CD8-positive, alpha-beta memory T cell (primary cell): ENCODE measurements around the gene UQCR10. TPM values are rescaled to one million over a fixed set of nuclear protein-coding genes. Genes with fewer than 3 reads are reported as not detected.

Source experiments
- CTCF ChIA-PET: fragments of 350-600 bp; sonication (Branson Sonifier 250); formaldehyde crosslinking; loops from one replicate; lab custom pipeline; 2021; ENCODE audit warnings: antibody characterized with exemption; lab: Charles Lee
- POLR2A ChIA-PET: fragments of 350-600 bp; sonication (Branson Sonifier 250); formaldehyde crosslinking; loops from one replicate; lab custom pipeline; 2021; ENCODE audit warnings: antibody characterized with exemption; lab: Charles Lee
- DNase-seq, 5 donors: peaks; one replicate each; pipeline versions ENCODE4 v3.0.0 to v3.0.0-alpha.2; 2020 to 2022; ENCODE audit warnings: mixed read lengths in 1 of 5
- H3K27ac ChIP-seq: one replicate; pipeline ENCODE4 v1.7.0; 2013; ENCODE audit warnings: low read depth, mild to moderate bottlenecking, low read length, moderate library complexity
- H3K27me3 ChIP-seq: 2 replicates; pipeline ENCODE4 v1.7.0; 2013; ENCODE audit warnings: low read length, mild to moderate bottlenecking; ENCODE audit not compliant: insufficient read depth, poor library complexity, severe bottlenecking
- H3K36me3 ChIP-seq: 2 replicates; pipeline ENCODE4 v1.7.0; 2013; ENCODE audit warnings: mild to moderate bottlenecking, low read length, moderate library complexity; ENCODE audit not compliant: insufficient read depth
- H3K4me1 ChIP-seq: 2 replicates; pipeline ENCODE4 v1.7.0; 2013; ENCODE audit warnings: mild to moderate bottlenecking, low read length, moderate library complexity; ENCODE audit not compliant: insufficient read depth
- H3K4me3 ChIP-seq: 2 replicates; pipeline ENCODE4 v1.7.0; 2013; ENCODE audit warnings: mild to moderate bottlenecking, low read length
- H3K9me3 ChIP-seq: 2 replicates; pipeline ENCODE4 v1.7.0; 2013; ENCODE audit warnings: mild to moderate bottlenecking, low read length
- H3K27ac Mint-ChIP-seq, 8 donors: one replicate each; pipeline ENCODE4 v1.8.0; 2020 to 2021; ENCODE audit warnings: mixed read lengths in 8 of 8, mild to moderate bottlenecking in 6 of 8, inconsistent platforms in 3 of 8, moderate library complexity in 3 of 8
- H3K27me3 Mint-ChIP-seq, 2 donors: one replicate each; pipeline ENCODE4 v1.8.0; 2020 to 2021; ENCODE audit warnings: mixed read lengths in 2 of 2, mild to moderate bottlenecking in 1 of 2, moderate library complexity in 1 of 2
- H3K36me3 Mint-ChIP-seq, 3 donors: one replicate each; pipeline ENCODE4 v1.8.0; 2020 to 2021; ENCODE audit warnings: mixed read lengths in 3 of 3, inconsistent platforms in 1 of 3, mild to moderate bottlenecking in 1 of 3
- H3K4me1 Mint-ChIP-seq, 3 donors: one replicate each; pipeline ENCODE4 v1.8.0; 2020 to 2021; ENCODE audit warnings: mixed read lengths in 3 of 3, inconsistent platforms in 1 of 3, mild to moderate bottlenecking in 1 of 3
- H3K4me3 Mint-ChIP-seq, 7 donors: one replicate each; pipeline ENCODE4 v1.8.0; 2020 to 2021; ENCODE audit warnings: mixed read lengths in 7 of 7, mild to moderate bottlenecking in 6 of 7, moderate library complexity in 4 of 7, inconsistent platforms in 2 of 7
- H3K9me3 Mint-ChIP-seq, 5 donors: one replicate each; pipeline ENCODE4 v1.8.0; 2020 to 2022; ENCODE audit warnings: mixed read lengths in 5 of 5, mild to moderate bottlenecking in 3 of 5, moderate library complexity in 2 of 5, inconsistent platforms in 1 of 5
- polyA plus RNA-seq: library from polyadenylated mRNA; unstranded; fragments of 300-500 nt; fragmentation: Illumina TruSeq; gene quantifications from one replicate; pipeline ENCODE4 v1.2.3, GENCODE V29; 2021
- total RNA-seq, 2 experiments: library from RNA; stranded (reverse); gene quantifications; one replicate each; pipeline ENCODE4 v1.2.3, GENCODE V29; 2021

UQCR10 gene
- total and polyA plus RNA-seq, 3 experiments from 2014 or later, result 114 to 307 (median 121) TPM

DNA sequence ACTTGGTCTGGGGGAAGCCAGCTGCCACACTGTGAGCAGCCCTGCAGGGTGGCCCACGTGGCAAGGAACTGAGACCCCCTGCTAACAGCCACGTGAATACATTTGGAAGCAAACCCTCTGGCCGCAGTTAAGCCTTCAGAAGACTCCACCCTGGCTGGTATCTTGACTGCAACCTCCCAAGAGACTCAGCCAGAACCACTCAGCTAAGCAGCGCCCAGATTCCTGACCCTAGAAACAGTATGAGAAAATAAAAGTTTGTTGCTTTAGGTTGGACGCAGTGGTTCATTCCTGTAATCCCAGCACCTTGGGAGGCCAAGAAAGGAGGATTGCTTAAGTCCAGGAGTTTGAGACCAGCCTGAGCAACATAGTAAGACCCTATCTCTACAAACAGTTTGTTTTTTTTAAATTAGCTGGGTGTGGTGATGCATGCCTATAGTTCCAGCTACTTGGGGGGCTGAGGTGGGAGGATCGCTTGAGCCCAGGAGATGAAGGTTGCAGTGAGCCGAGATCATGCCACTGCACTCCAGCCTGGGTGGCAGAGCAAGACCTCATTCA, 9.0 kb upstream of the UQCR10 start:
- Histone ChIP-seq H3K27ac (no peak overlapping the region), H3K4me3 (no peak overlapping the region), H3K4me1 (no peaks in the 10 kb centered on the region), H3K9me3 (no peaks in the 10 kb centered on the region), H3K36me3 (no peaks in the 10 kb centered on the region), H3K27me3 (no peaks in the 10 kb centered on the region)
- ChIA-PET POLR2A (no interaction called here), CTCF (no interaction called here)
- no peaks in the 10 kb centered on the region for H3K9me3 Mint-ChIP-seq
- H3K27me3 Mint-ChIP-seq, result no peaks in the 10 kb centered on the region
- DNase-seq, result no peak
- H3K27ac Mint-ChIP-seq, result no peak overlapping the region
- no peak overlapping the region for H3K4me3 Mint-ChIP-seq
- H3K36me3 Mint-ChIP-seq, result peaks cover 0 to 10% (median 0%) of the 10 kb centered on the region in 3 donors
- peaks cover 0 to 3% (median 2%) of the 10 kb centered on the region in 3 donors for H3K4me1 Mint-ChIP-seq

DNA sequence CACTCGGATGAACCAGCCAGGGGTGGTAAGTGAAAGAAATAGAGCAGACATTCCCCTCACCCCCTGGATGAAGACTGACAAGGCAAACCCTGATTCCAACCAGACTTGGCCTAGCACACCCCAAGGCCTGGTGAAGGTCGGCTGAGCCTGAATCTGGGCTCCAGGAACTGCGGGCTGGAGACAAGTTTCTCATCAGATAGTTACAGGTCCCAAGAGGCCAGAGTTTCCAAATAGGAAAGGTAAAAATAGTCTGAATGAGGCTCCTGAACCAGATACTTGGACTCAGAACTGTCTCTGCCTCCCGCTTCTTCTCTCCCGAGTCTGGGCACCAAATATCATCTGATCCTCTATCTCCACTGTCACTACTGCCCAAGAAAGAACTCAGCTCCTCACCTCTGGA, 8.2 kb upstream of the UQCR10 start:
- Histone ChIP-seq H3K36me3 (no peaks in the 10 kb centered on the region), H3K4me3 (no peak overlapping the region), H3K27me3 (no peaks in the 10 kb centered on the region), H3K27ac (no peak overlapping the region), H3K9me3 (no peaks in the 10 kb centered on the region), H3K4me1 (no peaks in the 10 kb centered on the region)
- no peaks in the 10 kb centered on the region for H3K27me3 Mint-ChIP-seq
- ChIA-PET CTCF (no interaction called here), POLR2A (no interaction called here)
- no peak for DNase-seq
- peak overlapping the region in 1 of 8 donors; percentile 49 for H3K27ac Mint-ChIP-seq
- H3K4me1 Mint-ChIP-seq, result peaks cover 0 to 3% (median 0%) of the 10 kb centered on the region in 3 donors
- H3K4me3 Mint-ChIP-seq, result no peak overlapping the region
- no peaks in the 10 kb centered on the region for H3K9me3 Mint-ChIP-seq
- peaks cover 0 to 7% (median 0%) of the 10 kb centered on the region in 3 donors for H3K36me3 Mint-ChIP-seq

DNA sequence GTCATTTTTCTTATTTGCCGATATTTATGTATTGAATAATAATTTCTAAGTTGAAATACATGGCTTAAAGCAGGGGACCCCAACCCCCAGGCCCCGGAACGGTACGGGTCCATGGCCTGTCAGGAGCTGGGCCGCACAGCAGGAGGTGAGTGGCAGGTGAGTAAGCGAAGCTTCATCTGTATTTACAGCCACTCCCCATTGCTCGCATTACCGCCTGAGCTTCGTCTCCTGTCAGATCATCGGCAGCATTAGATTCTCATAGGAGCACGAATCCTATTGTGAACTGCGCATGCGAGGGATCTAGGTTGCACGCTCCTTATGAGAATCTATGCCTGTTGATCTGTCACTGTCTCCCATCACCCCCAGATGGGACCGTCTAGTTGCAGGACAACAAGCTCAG, 4.9 kb upstream of the UQCR10 start:
- no peak overlapping the region for H3K4me3 ChIP-seq
- CTCF ChIA-PET, result interaction anchor here (0.8 kb wide), 1 partner anchor 243 kb away, joined by 3 read pairs; no protein-coding TSS in a partner anchor
- H3K4me1 ChIP-seq, result peaks cover 12% of the 10 kb centered on the region
- DNase-seq, result no peak
- no peaks in the 10 kb centered on the region for H3K9me3 ChIP-seq
- Mint-ChIP-seq H3K4me3 (no peak overlapping the region), H3K9me3 (no peaks in the 10 kb centered on the region), H3K4me1 (peaks cover 18 to 34% (median 26%) of the 10 kb centered on the region in 3 donors), H3K27me3 (no peaks in the 10 kb centered on the region), H3K27ac (no peak overlapping the region), H3K36me3 (peaks cover 0 to 10% (median 0%) of the 10 kb centered on the region in 3 donors)
- POLR2A ChIA-PET, result no interaction called here
- H3K36me3 ChIP-seq, result no peaks in the 10 kb centered on the region
- H3K27ac ChIP-seq, result no peak overlapping the region
- H3K27me3 ChIP-seq, result no peaks in the 10 kb centered on the region

DNA sequence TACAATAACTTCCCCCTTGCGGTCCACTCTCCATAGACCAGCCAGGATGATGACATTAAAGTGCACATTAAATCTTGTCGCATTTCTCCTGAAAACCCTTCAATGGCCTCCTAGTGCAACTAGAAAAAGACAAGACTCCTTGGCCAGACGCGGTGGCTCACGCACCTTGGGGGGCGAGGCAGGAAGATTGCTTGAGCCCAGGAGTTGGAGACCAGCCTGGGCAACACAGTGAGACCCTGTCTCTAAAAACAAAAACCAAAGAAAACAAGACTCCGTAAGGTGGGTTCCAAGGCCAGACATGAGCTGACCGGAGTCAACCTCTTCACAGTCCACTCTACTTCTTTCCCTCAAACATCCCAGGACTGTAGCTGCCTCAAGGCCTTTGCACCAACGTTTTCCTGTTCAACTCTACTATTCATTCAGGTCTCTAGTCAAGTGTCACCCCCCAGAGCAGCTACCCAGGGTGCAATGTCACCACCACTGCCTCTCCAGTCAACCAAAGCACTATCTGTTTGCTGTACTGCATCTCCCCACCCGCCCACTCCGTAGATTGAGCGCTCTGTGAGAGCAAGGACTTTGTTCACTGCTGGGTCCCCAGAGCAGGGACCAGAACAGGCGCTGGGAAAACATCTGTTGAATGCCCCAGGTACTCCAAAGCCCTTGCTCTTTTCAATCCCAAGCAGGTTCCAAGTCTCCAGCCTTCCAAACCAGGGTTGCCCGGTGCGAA, 1.1 kb upstream of the UQCR10 start:
- H3K4me1 Mint-ChIP-seq, result peaks cover 34 to 54% (median 49%) of the 10 kb centered on the region in 3 donors
- CTCF ChIA-PET, result interaction anchor here (0.5 to 1.0 kb wide), 3 partner anchors 176 to 872 kb away, joined by 3 to 4 read pairs (median 3); no protein-coding TSS in a partner anchor

DNA sequence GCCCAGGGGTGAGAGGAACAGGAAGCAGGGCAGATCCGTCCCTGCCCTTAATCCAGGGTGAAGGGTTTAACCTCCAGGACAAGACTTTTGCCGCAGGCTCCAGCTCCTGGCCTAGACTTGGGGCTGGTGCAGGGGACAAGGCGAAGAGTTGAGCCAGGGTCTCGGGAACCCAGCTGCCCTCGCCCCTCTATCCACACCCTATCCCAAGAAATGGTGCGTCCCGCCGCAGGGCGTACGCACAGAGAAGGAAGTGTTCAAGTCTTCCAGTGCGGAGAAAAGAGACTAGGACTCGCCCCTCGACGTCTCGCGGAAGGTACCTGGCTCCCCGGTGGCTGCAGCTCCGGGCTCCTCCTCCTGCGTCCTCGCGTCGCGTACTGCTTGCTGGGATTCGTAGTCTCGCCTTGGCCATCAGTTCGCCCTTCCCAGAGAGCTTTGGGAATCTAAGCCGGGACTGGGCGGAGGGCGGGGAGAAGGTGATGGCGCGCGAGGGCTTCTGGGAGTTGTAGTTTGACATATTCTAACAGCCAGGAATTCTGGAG, 468 bp upstream of the UQCR10 start, which contains the start of gene ZMAT5:
ZMAT5 (minus strand) TSS at position 376 of the 539 bp plus-strand sequence. CDS start 18,463 bp downstream, outside the sequence.
- Histone ChIP-seq H3K27ac (peak within 1 kb of the TSS; percentile 80), H3K27me3 (no peaks in the 10 kb centered on the region), H3K36me3 (peaks cover 9% of the 10 kb centered on the region), H3K9me3 (no peaks in the 10 kb centered on the region), H3K4me1 (peaks cover 21% of the 10 kb centered on the region), H3K4me3 (peak within 1 kb of the TSS; percentile 93)
- ChIA-PET CTCF (interaction anchor here (0.5 to 1.0 kb wide), 3 partner anchors 177 to 871 kb away, joined by 3 to 4 read pairs (median 3); no protein-coding TSS in a partner anchor), POLR2A (interaction anchor here (0.8 to 1.2 kb wide), 3 partner anchors 71 to 162 kb away, joined by 3 read pairs; partner anchors contain the start of gene ASCC2)
- Mint-ChIP-seq H3K4me1 (peaks cover 34 to 54% (median 49%) of the 10 kb centered on the region in 3 donors), H3K36me3 (peaks cover 0 to 38% (median 9%) of the 10 kb centered on the region in 3 donors), H3K4me3 (peak within 1 kb of the TSS; percentile 98 to 100 (median 99)), H3K27me3 (no peaks in the 10 kb centered on the region), H3K9me3 (no peaks in the 10 kb centered on the region), H3K27ac (peak within 1 kb of the TSS; percentile 90 to 99 (median 98))
- DNase-seq, result peak; percentile 85 to 94 (median 94)

More for the DNA sequence above, 1.1 kb upstream of the UQCR10 start:
- POLR2A ChIA-PET, result interaction anchor here (0.8 to 1.2 kb wide), 3 partner anchors 72 to 162 kb away, joined by 3 read pairs; partner anchors contain the start of gene ASCC2
- no peak for DNase-seq
- Mint-ChIP-seq H3K4me3 (peak overlapping the region; percentile 98 to 100 (median 99)), H3K36me3 (peaks cover 0 to 38% (median 9%) of the 10 kb centered on the region in 3 donors), H3K27me3 (no peaks in the 10 kb centered on the region), H3K27ac (peak overlapping the region; percentile 90 to 99 (median 98)), H3K9me3 (no peaks in the 10 kb centered on the region)
- Histone ChIP-seq H3K27me3 (no peaks in the 10 kb centered on the region), H3K4me1 (peaks cover 21% of the 10 kb centered on the region), H3K9me3 (no peaks in the 10 kb centered on the region), H3K4me3 (peak overlapping the region; percentile 93), H3K27ac (peak overlapping the region; percentile 80), H3K36me3 (peaks cover 9% of the 10 kb centered on the region)

DNA sequence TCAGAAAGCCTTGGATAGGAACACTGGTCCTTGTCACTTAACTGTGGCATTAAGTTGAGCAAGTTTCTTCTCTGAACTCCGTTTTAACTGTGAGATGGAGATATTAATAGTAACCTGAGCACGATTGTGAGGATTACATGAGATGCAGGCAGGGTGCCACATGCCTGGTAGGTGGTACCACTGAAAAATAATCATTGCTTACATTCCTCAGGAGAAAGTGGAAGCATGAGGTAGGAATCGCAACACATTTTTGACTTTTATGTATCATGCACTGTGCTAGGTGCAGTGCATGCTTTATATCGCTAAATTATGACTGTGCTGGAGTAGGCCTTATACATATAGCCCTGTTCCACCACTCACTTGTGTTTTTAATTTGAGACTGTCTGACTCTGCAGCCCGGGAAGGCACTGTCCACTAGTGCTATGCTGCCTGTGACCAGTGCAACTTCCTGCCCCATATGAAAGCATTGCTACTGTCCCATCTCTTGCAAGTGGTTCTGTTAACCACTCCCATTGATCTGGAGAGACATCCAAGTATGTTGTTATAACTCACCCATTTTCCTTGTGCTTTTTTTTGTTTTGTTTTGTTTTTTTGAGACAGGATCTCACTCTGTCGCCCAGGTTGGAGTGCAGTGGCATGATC, 1.0 kb downstream of the UQCR10 start:
- Histone ChIP-seq H3K36me3 (peaks cover 9% of the 10 kb centered on the region), H3K27me3 (no peaks in the 10 kb centered on the region), H3K4me1 (peaks cover 21% of the 10 kb centered on the region), H3K9me3 (no peaks in the 10 kb centered on the region), H3K27ac (peak overlapping the region; percentile 80), H3K4me3 (peak overlapping the region; percentile 93)
- Mint-ChIP-seq H3K4me3 (peak overlapping the region; percentile 98 to 100 (median 99)), H3K27ac (peak overlapping the region; percentile 34 to 99 (median 97)), H3K27me3 (no peaks in the 10 kb centered on the region), H3K36me3 (peaks cover 0 to 44% (median 9%) of the 10 kb centered on the region in 3 donors), H3K4me1 (peaks cover 34 to 54% (median 49%) of the 10 kb centered on the region in 3 donors), H3K9me3 (no peaks in the 10 kb centered on the region)
- DNase-seq, result no peak
- ChIA-PET POLR2A (no interaction called here), CTCF (no interaction called here)

DNA sequence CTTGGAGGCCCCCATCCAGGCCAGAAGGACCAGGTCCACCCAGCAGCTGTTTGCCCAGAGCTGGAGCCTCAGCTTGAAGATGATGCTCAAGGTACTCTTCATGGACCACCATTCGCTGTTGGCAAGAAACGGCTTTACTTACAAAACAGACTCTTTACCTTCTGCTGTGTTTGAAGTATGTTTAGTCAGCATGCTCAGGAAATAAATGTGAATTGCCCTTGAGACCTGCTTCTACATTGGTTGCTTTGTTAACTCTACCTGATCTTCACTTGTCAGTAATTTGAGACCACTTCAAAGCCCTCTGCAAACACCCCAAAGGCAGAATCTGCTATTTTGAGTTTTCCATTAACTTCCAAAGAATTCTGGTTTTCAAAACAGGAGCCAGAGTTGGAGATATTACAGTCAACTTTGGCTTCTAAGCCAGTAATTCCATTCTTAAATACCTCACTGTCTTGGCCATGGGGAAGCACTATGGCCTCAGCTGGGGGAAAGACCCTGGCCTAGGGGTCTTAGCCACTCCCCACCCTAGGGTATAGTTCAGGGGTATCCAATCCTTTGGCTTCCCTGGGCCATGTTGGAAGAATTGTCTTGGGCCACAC, 2.7 kb downstream of the UQCR10 start:
- ChIA-PET CTCF (interaction anchor here (1.0 kb wide), 1 partner anchor 235 kb away, joined by 3 read pairs; no protein-coding TSS in a partner anchor), POLR2A (interaction anchor here (0.5 kb wide), 1 partner anchor 114 kb away, joined by 3 read pairs; no protein-coding TSS in a partner anchor)
- Mint-ChIP-seq H3K36me3 (peaks cover 0 to 44% (median 9%) of the 10 kb centered on the region in 3 donors), H3K9me3 (no peaks in the 10 kb centered on the region), H3K4me3 (peak overlapping the region in 3 of 7 donors; percentile 9 to 74 (median 48)), H3K27me3 (no peaks in the 10 kb centered on the region), H3K4me1 (peaks cover 34 to 47% (median 47%) of the 10 kb centered on the region in 3 donors), H3K27ac (peak overlapping the region in 2 of 8 donors; percentile 17 to 62)
- Histone ChIP-seq H3K27me3 (no peaks in the 10 kb centered on the region), H3K36me3 (peaks cover 9% of the 10 kb centered on the region), H3K4me1 (peaks cover 21% of the 10 kb centered on the region), H3K27ac (no peak overlapping the region), H3K4me3 (no peak overlapping the region), H3K9me3 (no peaks in the 10 kb centered on the region)
- DNase-seq, result no peak
